ENCODE data around the gene SNAP29.

The SNAP29 gene

DNA sequence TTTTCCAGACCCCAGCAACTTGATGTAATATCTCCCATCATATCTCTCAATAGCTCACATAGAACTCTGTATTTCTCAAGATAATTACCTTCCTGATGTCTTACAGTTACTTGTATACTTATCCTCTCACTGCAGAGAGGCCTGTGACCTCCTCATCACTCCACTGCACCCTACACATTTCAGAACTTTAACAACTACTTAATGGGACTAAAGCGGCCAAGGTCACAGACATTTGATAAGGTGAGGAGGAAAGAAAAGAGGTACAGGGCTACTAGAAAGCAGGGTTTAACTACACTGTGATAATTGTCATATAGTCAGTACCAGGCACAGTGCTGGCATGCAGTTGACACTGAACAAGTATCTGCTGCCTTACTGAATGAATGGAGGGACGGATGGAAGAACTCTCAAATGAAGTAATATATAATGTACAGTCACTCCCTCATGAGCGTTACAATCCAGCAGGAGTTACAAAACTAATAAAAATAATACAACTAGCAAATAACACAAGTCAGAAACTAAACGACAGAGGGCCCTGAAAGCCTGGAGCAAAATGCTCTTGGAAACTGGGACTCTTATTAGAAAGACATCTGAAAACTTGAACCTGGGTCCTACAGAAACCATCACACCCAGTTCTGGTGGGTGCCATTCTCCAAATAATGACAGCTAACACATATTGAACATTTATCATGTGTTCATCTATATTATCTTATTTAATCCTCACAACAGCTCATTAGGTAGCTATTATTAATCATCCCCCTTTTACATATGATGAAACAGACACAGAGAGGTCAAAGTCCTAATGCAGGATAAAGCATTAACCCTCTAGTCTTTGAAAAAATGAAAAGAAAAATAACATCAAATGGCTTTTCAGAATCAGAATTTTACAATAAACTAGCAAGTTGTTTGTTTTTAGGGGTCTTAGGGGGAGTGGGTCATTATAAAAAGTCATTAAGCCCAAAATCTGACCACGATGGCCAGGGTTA, 14.5 kb upstream of the SNAP29 start:
- no peak for DNase-seq (ENCODE audit: low read depth)
- no peak overlapping the region for H3K4me3 ChIP-seq (ENCODE audit: control insufficient read depth, low read depth, low read length)
- TF ChIP-seq CTCF (IDR thresholded peaks at IDR 0.05; ENCODE audit: control insufficient read depth, insufficient read depth, low read depth, low read length, missing control alignments): no peak

GRCh38 chr22:20847318-20847822, 11.4 kb upstream of the SNAP29 start:
- TF ChIP-seq CTCF (IDR thresholded peaks at IDR 0.05; ENCODE audit: control insufficient read depth, insufficient read depth, low read depth, low read length, missing control alignments): no peak
- no peak overlapping the region for H3K4me3 ChIP-seq (ENCODE audit: control insufficient read depth, low read depth, low read length)

DNA sequence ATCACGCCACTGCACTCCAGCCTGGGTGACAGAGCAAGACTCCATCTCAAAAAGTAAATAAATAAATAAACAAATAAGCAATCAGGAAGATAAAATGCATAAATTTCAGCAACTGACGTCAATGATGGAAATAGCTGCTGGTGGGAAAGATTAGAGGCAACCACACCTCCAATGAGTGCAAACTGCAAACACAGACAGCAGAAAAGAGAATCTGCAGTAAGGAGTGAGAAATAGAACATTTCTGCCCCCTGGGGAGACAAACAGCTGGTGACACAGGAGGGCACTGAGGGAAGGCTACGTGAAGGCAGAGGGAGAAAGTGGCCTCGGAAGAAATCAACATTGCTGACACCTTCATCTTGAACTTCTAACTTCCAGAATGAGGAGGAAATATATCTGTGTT, 6.7 kb upstream of the SNAP29 start:
- DNase-seq (ENCODE audit: low read depth): no peak
- no peak for TF ChIP-seq CTCF (IDR thresholded peaks at IDR 0.05; ENCODE audit: control insufficient read depth, insufficient read depth, low read depth, low read length, missing control alignments)
- H3K4me3 ChIP-seq (ENCODE audit: control insufficient read depth, low read depth, low read length): no peak overlapping the region

More at GRCh38 chr22:20847318-20847822, 11.4 kb upstream of the SNAP29 start:
- DNase-seq (ENCODE audit: low read depth): no peak

DNA sequence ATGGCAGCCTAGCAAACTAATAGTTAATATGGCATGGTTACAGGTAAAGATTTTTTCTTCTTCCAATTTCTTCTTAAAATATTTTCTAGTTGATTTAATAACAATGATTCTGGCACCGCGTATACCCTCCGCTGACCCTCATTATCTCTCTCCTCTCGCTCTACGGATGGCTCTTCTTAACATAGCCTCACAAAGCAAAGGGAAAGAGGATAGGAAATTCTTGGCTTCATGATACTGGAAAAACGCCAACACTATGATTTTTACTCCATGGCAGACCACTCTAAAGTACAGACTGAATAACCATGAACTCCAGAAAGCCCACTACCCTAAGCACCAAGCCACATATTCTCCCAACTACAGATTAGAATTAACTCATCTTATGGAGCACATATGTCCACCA, 6.3 kb upstream of the SNAP29 start:
- DNase-seq (ENCODE audit: low read depth): no peak
- no peak for TF ChIP-seq CTCF (IDR thresholded peaks at IDR 0.05; ENCODE audit: control insufficient read depth, insufficient read depth, low read depth, low read length, missing control alignments)
- no peak overlapping the region for H3K4me3 ChIP-seq (ENCODE audit: control insufficient read depth, low read depth, low read length)

GRCh38 chr22:20853236-20853660, 5.6 kb upstream of the SNAP29 start:
- no peak for TF ChIP-seq CTCF (IDR thresholded peaks at IDR 0.05; ENCODE audit: control insufficient read depth, insufficient read depth, low read depth, low read length, missing control alignments)
- H3K4me3 ChIP-seq (ENCODE audit: control insufficient read depth, low read depth, low read length): no peak overlapping the region
- no peak for DNase-seq (ENCODE audit: low read depth)

- DNase-seq (ENCODE audit: low read depth): no peak
- H3K4me3 ChIP-seq (ENCODE audit: control insufficient read depth, low read depth, low read length): peak overlapping the region; percentile 57
- TF ChIP-seq CTCF (IDR thresholded peaks at IDR 0.05; ENCODE audit: control insufficient read depth, insufficient read depth, low read depth, low read length, missing control alignments): no peak
These were observed 1.6 kb upstream of the SNAP29 start for GRCh38 chr22:20857247-20857643.

Data from AG09309 (cell line).